GM13976 (cell line): ENCODE measurements around the gene GALNT13.

ENCODE experiments used
- DNase-seq: peaks from one replicate; pipeline ENCODE4 v3.0.0; 2012; ENCODE audit warnings: low spot score
- in situ Hi-C: fragments of 300-500 bp; cut with MboI; formaldehyde crosslinking; loops from one replicate; pipeline ENCODE4 v1.12.0; 2022; ENCODE audit warnings: low sequenced_read_pairs, mixed read lengths, inconsistent platforms; ENCODE audit not compliant: unreplicated experiment
- TF ChIP-seq, protein P1 (sequence below): IDR thresholded peaks from 2 replicates; pipeline ENCODE4 v1.5.1; 2012; ENCODE audit warnings: borderline replicate concordance, mild to moderate bottlenecking; ENCODE audit not compliant: insufficient read depth; ENCODE audit errors: extremely low read depth, missing control alignments, control extremely low read depth

GALNT13 gene

DNA sequence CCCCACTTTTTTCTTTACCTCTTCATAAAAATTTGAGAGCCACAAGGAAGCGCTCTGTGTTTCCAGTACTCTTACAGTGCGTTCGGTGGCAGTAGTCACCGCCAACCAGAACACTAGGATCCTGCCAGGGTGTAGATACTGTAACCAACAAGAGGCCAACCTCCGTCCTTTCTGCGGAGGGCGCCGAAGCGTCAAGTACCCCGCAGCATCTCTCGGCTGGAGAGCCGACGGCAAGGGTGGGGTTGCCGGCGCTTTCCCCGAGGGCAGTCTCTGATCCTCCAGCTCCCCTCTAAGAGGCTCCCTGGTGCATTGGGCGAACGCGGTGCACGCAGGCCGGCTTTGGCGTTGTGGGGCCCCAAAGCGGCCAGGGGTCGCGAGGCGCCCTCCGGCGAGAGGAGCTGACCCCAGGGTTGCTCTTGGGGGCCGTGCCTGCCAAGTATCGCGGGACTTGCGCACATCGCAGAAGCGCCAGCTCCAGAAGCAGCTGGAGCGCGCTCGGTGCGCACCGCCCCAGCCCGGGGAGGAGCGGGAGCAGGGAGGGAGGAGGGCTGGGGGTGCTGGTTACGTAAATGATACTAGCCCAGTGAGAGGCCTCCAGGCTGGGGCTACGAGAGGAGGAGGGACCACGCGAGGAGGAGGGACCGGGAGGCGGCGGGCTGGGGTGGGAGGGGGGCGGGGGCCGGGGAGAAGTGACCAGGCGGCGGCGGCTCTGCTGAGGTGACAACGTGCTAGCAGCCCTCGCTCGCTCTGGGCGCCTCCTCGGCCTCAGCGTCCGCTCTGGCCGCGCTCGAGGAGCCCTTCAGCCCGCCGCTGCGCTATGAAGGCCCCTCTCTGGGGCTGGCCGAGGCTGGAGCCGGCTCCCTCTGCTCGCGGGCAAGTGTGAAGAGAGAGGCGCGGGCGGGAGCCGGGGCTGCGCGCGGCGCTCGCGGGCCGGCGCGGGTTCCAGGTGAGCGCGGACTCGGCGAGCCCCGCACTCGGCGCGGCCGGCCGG, at the start of gene GALNT13:
Gene GALNT13 (plus strand): TSS at position 692 of the 991 bp plus-strand sequence.
- peak; percentile 7 for DNase-seq
- TF ChIP-seq, protein P1, sequence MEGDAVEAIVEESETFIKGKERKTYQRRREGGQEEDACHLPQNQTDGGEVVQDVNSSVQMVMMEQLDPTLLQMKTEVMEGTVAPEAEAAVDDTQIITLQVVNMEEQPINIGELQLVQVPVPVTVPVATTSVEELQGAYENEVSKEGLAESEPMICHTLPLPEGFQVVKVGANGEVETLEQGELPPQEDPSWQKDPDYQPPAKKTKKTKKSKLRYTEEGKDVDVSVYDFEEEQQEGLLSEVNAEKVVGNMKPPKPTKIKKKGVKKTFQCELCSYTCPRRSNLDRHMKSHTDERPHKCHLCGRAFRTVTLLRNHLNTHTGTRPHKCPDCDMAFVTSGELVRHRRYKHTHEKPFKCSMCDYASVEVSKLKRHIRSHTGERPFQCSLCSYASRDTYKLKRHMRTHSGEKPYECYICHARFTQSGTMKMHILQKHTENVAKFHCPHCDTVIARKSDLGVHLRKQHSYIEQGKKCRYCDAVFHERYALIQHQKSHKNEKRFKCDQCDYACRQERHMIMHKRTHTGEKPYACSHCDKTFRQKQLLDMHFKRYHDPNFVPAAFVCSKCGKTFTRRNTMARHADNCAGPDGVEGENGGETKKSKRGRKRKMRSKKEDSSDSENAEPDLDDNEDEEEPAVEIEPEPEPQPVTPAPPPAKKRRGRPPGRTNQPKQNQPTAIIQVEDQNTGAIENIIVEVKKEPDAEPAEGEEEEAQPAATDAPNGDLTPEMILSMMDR: no peak
- in situ Hi-C loops: no loop called here

DNA sequence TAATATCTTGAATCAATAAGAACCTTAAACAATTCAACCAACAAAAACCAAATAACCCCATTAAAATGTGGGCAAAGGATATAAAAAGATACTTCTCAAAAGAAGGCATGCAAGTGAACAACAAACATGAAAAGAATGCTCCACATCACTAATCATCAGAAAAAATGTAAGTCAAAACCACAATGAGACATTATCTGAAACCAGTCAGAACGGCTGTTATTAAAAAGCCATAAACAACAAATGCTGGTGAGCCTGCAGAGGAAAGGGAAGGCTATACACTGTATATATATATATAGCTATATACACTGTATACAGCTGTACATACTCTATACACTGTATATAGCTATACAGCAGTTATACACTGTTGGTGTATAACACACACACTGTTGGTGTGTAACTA, 47.8 kb upstream of the GALNT13 start:
- in situ Hi-C loops: no loop called here
- TF ChIP-seq, protein P1: no peak
- no peak for DNase-seq

DNA sequence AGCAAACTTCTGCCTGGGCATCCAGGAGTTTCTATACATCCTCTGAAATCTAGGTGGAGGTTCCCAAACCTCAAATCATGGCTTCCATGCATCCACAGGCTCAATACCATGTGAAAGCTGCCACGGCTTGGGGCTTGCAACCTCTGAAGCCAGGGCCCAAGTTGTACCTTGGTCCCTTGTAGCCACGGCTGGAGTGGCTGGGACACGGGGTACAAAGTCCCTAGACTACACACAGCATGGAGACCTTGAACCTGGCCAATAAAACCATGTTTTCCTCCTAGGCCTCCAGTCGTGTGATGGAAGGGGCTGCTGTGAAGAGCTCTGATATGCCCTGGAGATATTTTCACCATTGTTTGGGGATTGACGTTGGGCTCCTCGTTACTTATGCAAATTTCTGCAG, 43.4 kb upstream of the GALNT13 start:
- in situ Hi-C loops: no loop called here
- no peak for DNase-seq
- TF ChIP-seq, protein P1: no peak

DNA sequence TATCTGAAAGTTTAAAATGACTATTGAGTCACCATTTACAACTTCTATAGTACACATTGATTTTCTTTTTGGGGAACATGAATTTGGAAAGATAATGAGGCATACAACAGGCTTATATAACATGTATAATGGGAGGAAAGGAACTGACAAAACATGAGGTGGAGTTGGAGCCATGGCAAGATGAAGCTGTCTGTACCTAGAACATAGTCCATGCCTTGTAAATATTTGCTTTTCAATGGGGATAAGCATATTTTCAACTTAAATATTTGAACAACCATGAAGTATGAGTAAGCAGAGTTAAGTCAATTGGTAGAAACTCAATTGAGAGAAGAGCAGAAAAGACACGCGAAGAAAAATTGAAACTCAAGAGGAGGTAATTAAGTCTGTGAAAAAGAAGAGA, 37.1 kb upstream of the GALNT13 start:
- TF ChIP-seq, protein P1: no peak
- no peak for DNase-seq
- in situ Hi-C loops: no loop called here

DNA sequence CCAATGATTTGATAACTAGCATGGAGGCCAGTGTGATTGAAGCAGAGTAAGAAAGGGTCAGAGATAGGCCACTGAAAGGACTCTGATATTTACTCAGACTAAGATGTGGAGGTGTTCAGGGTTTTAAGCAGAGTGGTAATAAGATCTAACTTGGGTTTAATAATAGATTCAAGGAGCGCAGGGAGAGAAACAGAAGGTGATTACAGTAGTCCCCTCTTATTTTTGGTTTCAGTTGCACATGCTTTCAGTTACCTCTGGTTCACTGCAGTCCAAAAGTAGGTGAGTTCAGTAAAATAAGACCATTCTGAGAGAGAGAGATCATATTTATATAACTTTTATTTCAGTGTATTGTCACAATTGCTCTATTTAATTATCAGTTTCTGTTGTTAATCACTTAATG, 13.5 kb upstream of the GALNT13 start:
- in situ Hi-C loops: no loop called here
- TF ChIP-seq, protein P1: no peak
- no peak for DNase-seq

DNA sequence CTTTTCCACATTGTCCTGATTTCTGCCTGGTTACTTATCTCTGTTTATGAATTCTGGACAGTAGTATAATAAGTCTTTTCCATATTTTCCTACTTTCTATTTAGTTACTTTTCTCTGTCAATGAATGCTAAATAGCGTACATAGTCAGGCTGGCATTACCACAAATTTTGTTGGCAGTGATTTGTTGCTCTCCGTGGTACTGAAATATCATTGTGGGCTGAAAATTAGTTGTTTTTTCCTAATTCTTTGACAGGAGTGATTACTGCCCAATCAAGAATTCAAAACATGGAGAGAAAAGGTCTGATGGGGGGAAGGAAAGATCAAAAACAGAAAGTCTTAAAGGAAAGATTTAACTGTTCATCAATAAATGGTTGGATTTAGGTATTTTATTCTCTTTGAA, 7.7 kb upstream of the GALNT13 start:
- TF ChIP-seq, protein P1: no peak
- DNase-seq: no peak
- in situ Hi-C loops: no loop called here
